Daoy (cell line): ENCODE measurements around the gene HPCA. TPM values are rescaled to one million over a fixed set of nuclear protein-coding genes. Genes with fewer than 3 reads are reported as not detected.
A peak's percentile ranks its signal among the peaks of the same experiment; 100 is the strongest.

Source experiments
- DNase-seq: peaks from one replicate; pipeline ENCODE4 v3.0.0-alpha.2; 2015; ENCODE audit warnings: low read depth
- total RNA-seq: library from RNA; depleted of rRNA; stranded (reverse); fragments of >200 nt; shearing (Covaris generic); gene quantifications from 2 replicates; pipeline ENCODE4 v1.2.3, GENCODE V29; 2014; rRNA removed

The HPCA gene
- total RNA-seq, 1 experiment from 2014 or later: not detected

GRCh38 chr1:32934535-32934934 is 48.2 kb downstream of the HPCA start:
- DNase-seq: no peak

- no peak for DNase-seq
Measured at GRCh38 chr1:32937061-32937460, 50.8 kb downstream of the HPCA start.

- peak; percentile 80 for DNase-seq
Measured at GRCh38 chr1:32939655-32940371, 53.5 kb downstream of the HPCA start.

- no peak for DNase-seq
Measured at GRCh38 chr1:32944180-32944579, 57.9 kb downstream of the HPCA start.

Other genes with a start within 250 kb of the HPCA start
- 94.3 and 101 TPM in 2 replicates for gene ZBTB8OS, start 235.9 kb upstream of the HPCA start, total RNA-seq
- gene RBBP4, start 235.3 kb upstream of the HPCA start, total RNA-seq: 100 and 152 TPM in 2 replicates
- gene SYNC, start 183.7 kb upstream of the HPCA start, total RNA-seq: 52.8 and 63.1 TPM in 2 replicates
- gene YARS1, start 69.1 kb upstream of the HPCA start, total RNA-seq: 107 and 146 TPM in 2 replicates
- gene S100PBP, start 68.8 kb upstream of the HPCA start, total RNA-seq: 34.9 and 59.5 TPM in 2 replicates
- gene FNDC5, start 15.6 kb upstream of the HPCA start, total RNA-seq: 2.0 and 2.7 TPM in 2 replicates
- gene TMEM54, start 14.9 kb downstream of the HPCA start, total RNA-seq: 27.7 and 48.1 TPM in 2 replicates
- 18.8 and 20.4 TPM in 2 replicates for gene RNF19B, start 78.3 kb downstream of the HPCA start, total RNA-seq
- 339 and 582 TPM in 2 replicates for gene AK2, start 150.4 kb downstream of the HPCA start, total RNA-seq
- 2.4 and 8.9 TPM in 2 replicates for gene AZIN2, start 194.7 kb downstream of the HPCA start, total RNA-seq